Stimulated activated CD8-positive, alpha-beta memory T cell treated with anti-CD3 and anti-CD28 coated beads, Interleukin-4, amount 100 ng/mL, for 48 hours (primary cell): ENCODE results near the gene MDH2.
"Not testable (repeated sequence)": the region's sequence is repeated elsewhere in the genome, so short reads cannot be mapped to it uniquely, and the experiment has no call there.

Source experiments
- DNase-seq: peaks from one replicate; pipeline ENCODE4 v3.0.0-alpha.2; 2020

The MDH2 gene

GRCh38 chr7:76114742-76115141 is 66.8 kb downstream of the MDH2 start:
- DNase-seq, result not testable (repeated sequence)
